OCI-LY1 (cell line): ENCODE results near the gene SPIN1.

ENCODE experiments used
- H2AFZ ChIP-seq: fragments of 200-600 bp; sonication (generic), shearing (Covaris generic); 2 replicates; pipeline ENCODE4 v1.6.0; 2014; ENCODE audit warnings: antibody characterized with exemption, mild to moderate bottlenecking, low read length
- H3F3A ChIP-seq: fragments of 200-600 bp; sonication (generic), shearing (Covaris generic); 2 replicates; pipeline ENCODE4 v1.6.0; 2014; ENCODE audit warnings: mild to moderate bottlenecking, antibody characterized with exemption, low read length, moderate library complexity; ENCODE audit not compliant: insufficient read depth
- H3K27ac ChIP-seq: fragments of 200-600 bp; sonication (generic); 2 replicates; pipeline ENCODE4 v1.5.1; 2014; ENCODE audit warnings: low read length, mixed run types, mild to moderate bottlenecking, low read depth; ENCODE audit not compliant: poor library complexity, severe bottlenecking
- H3K27me3 ChIP-seq: fragments of 200-600 bp; sonication (generic); 2 replicates; pipeline ENCODE4 v1.6.0; 2014; ENCODE audit warnings: antibody characterized with exemption, mild to moderate bottlenecking, low read length, moderate library complexity; ENCODE audit not compliant: insufficient read depth
- H3K36me3 ChIP-seq: fragments of 200-600 bp; sonication (generic); 2 replicates; pipeline ENCODE4 v1.6.1; 2014; ENCODE audit warnings: mild to moderate bottlenecking, antibody characterized with exemption, low read length, moderate library complexity, mixed read lengths; ENCODE audit not compliant: insufficient read depth
- H3K4me1 ChIP-seq: fragments of 200-600 bp; sonication (generic); 2 replicates; pipeline ENCODE4 v1.5.1; 2014; ENCODE audit warnings: mild to moderate bottlenecking, low read length, moderate library complexity; ENCODE audit not compliant: insufficient read depth, severe bottlenecking
- H3K4me2 ChIP-seq: fragments of 200-600 bp; sonication (generic), shearing (Covaris generic); 2 replicates; pipeline ENCODE4 v1.6.1; 2014; ENCODE audit warnings: low read length
- H3K4me3 ChIP-seq: fragments of 200-600 bp; sonication (generic); 2 replicates; pipeline ENCODE4 v1.5.1; 2014; ENCODE audit warnings: low read length, low read depth, mild to moderate bottlenecking, mixed read lengths; ENCODE audit not compliant: poor library complexity, severe bottlenecking
- H3K79me2 ChIP-seq: fragments of 200-600 bp; shearing (Covaris generic); 2 replicates; pipeline ENCODE4 v1.6.1; 2016; ENCODE audit warnings: mixed run types, low read length, mixed read lengths; ENCODE audit not compliant: insufficient read depth
- H3K9ac ChIP-seq: fragments of 200-600 bp; sonication (generic), shearing (Covaris generic); 2 replicates; pipeline ENCODE4 v1.6.1; 2014; ENCODE audit warnings: mild to moderate bottlenecking, low read length, mixed read lengths
- H3K9me2 ChIP-seq: fragments of 200-600 bp; sonication (generic), shearing (Covaris generic); 2 replicates; pipeline ENCODE4 v1.6.1; 2014; ENCODE audit warnings: low read depth, mild to moderate bottlenecking, low read length, mixed read lengths
- H3K9me3 ChIP-seq: fragments of 200-600 bp; shearing (Covaris generic); 2 replicates; pipeline ENCODE4 v1.6.1; 2014; ENCODE audit warnings: low read length, mixed read lengths
- H4K20me1 ChIP-seq: fragments of 200-600 bp; sonication (generic), shearing (Covaris generic); 2 replicates; pipeline ENCODE4 v1.6.0; 2016; ENCODE audit warnings: mild to moderate bottlenecking, low read length; ENCODE audit not compliant: insufficient read depth
- CTCF ChIP-seq: fragments of 200-600 bp; sonication (generic), shearing (Covaris generic); IDR thresholded peaks from 2 replicates; pipeline ENCODE4 v1.5.1; 2017; ENCODE audit warnings: mild to moderate bottlenecking, antibody characterized with exemption, low read length, moderate library complexity, mixed read lengths
- EZH2 ChIP-seq: fragments of 200-600 bp; sonication (generic), shearing (Covaris generic); IDR thresholded peaks from 2 replicates; pipeline ENCODE4 v1.8.0; 2017; ENCODE audit warnings: borderline replicate concordance, mixed run types, mild to moderate bottlenecking, antibody characterized with exemption, low read length, moderate library complexity, mixed read lengths

The SPIN1 gene

GRCh38 chr9:88508326-88508725 is 120.1 kb downstream of the SPIN1 start:
- Histone ChIP-seq H4K20me1 (no peaks in the 10 kb centered on the region), H3F3A (no peaks in the 10 kb centered on the region), H3K4me1 (no peaks in the 10 kb centered on the region), H3K9me2 (no peaks in the 10 kb centered on the region), H3K27me3 (no peaks in the 10 kb centered on the region), H3K4me2 (no peak overlapping the region), H3K36me3 (no peaks in the 10 kb centered on the region), H3K9ac (no peak overlapping the region), H3K27ac (no peak overlapping the region), H3K4me3 (no peak overlapping the region), H2AFZ (no peak overlapping the region), H3K79me2 (no peaks in the 10 kb centered on the region), H3K9me3 (no peaks in the 10 kb centered on the region)
- no peak for TF ChIP-seq CTCF
- TF ChIP-seq EZH2 = no peak

- Histone ChIP-seq H3K4me2 (no peak overlapping the region), H3K4me3 (no peak overlapping the region), H3K79me2 (no peaks in the 10 kb centered on the region), H3K27ac (no peak overlapping the region), H3K4me1 (no peaks in the 10 kb centered on the region), H3K27me3 (no peaks in the 10 kb centered on the region), H4K20me1 (no peaks in the 10 kb centered on the region), H2AFZ (no peak overlapping the region), H3K9me3 (no peaks in the 10 kb centered on the region), H3F3A (no peaks in the 10 kb centered on the region), H3K9me2 (no peaks in the 10 kb centered on the region), H3K9ac (no peak overlapping the region), H3K36me3 (no peaks in the 10 kb centered on the region)
- no peak for TF ChIP-seq EZH2
- no peak for TF ChIP-seq CTCF
These were observed 123.7 kb downstream of the SPIN1 start for GRCh38 chr9:88511906-88512305.

GRCh38 chr9:88514247-88514646 is 126.0 kb downstream of the SPIN1 start:
- H3K79me2 ChIP-seq = no peaks in the 10 kb centered on the region
- H3K27ac ChIP-seq = no peak overlapping the region
- no peaks in the 10 kb centered on the region for H3K4me1 ChIP-seq
- H3K27me3 ChIP-seq = no peaks in the 10 kb centered on the region
- no peak overlapping the region for H2AFZ ChIP-seq
- H3K4me2 ChIP-seq = no peak overlapping the region
- no peaks in the 10 kb centered on the region for H3K9me2 ChIP-seq
- H4K20me1 ChIP-seq = no peaks in the 10 kb centered on the region
- no peaks in the 10 kb centered on the region for H3F3A ChIP-seq
- no peak overlapping the region for H3K9ac ChIP-seq
- no peak for TF ChIP-seq CTCF
- H3K9me3 ChIP-seq = no peaks in the 10 kb centered on the region
- no peak overlapping the region for H3K4me3 ChIP-seq
- H3K36me3 ChIP-seq = no peaks in the 10 kb centered on the region
